ENCODE data around the gene GPRIN3. TPM values are rescaled to one million over a fixed set of nuclear protein-coding genes. Genes with fewer than 3 reads are reported as not detected.

The GPRIN3 gene
- total and polyA plus RNA-seq, 2 of the 13 experiments (the other 11 are each of a cell fraction or from before 2014, with no cell fraction given) = not detected

- Histone ChIP-seq H3K27me3 (ENCODE audit: control insufficient read depth in 1 of 2, insufficient read depth in 2 of 2, low read length in 2 of 2) (peaks cover 0 to 23% of the 10 kb centered on the region in 2 experiments; a peak in 3 of 5 replicates), H3K27ac (ENCODE audit: extremely low read length, insufficient read depth, low read length) (no peak overlapping the region), H3K4me1 (ENCODE audit: insufficient read depth, low read length) (no peaks in the 10 kb centered on the region), H3K79me2 (ENCODE audit: insufficient read depth, low read length) (no peaks in the 10 kb centered on the region), H3K9ac (ENCODE audit: insufficient read depth, low read depth, low read length) (no peak overlapping the region), H4K20me1 (ENCODE audit: insufficient read depth, low read length) (no peaks in the 10 kb centered on the region), H3K4me2 (ENCODE audit: low read depth, low read length) (no peak overlapping the region), H2AFZ (ENCODE audit: low read length) (no peak overlapping the region), H3K9me3 (ENCODE audit: low read length) (no peaks in the 10 kb centered on the region), H3K4me3 (replicated peaks in 1 of 3; ENCODE audit: insufficient read depth in 1 of 3, low read depth in 2 of 3, low read length in 3 of 3) (no peak overlapping the region), H3K36me3 (replicated peaks in 1 of 2; ENCODE audit: control insufficient read depth in 1 of 2, insufficient read depth in 2 of 2, low read length in 2 of 2) (no peaks in the 10 kb centered on the region)
- DNase-seq (ENCODE audit: low spot score) (no peak), ATAC-seq (no peak), FAIRE-seq (no peak)
- no peak for TF ChIP-seq ZNF780A (CRISPR knock-in tag; IDR thresholded peaks at IDR 0.05)
- no peak for TF ChIP-seq HNF4G (IDR thresholded peaks at IDR 0.05; ENCODE audit: borderline replicate concordance, low read depth, low read length)
- TF ChIP-seq HNF4G (CRISPR knock-in tag; IDR thresholded peaks at IDR 0.05; ENCODE audit: borderline replicate concordance, low read depth) = no peak
- TF ChIP-seq, protein P1, sequence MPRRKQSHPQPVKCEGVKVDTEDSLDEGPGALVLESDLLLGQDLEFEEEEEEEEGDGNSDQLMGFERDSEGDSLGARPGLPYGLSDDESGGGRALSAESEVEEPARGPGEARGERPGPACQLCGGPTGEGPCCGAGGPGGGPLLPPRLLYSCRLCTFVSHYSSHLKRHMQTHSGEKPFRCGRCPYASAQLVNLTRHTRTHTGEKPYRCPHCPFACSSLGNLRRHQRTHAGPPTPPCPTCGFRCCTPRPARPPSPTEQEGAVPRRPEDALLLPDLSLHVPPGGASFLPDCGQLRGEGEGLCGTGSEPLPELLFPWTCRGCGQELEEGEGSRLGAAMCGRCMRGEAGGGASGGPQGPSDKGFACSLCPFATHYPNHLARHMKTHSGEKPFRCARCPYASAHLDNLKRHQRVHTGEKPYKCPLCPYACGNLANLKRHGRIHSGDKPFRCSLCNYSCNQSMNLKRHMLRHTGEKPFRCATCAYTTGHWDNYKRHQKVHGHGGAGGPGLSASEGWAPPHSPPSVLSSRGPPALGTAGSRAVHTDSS (CRISPR knock-in tag; conservative IDR thresholded peaks at IDR 0.05) = no peak
- TF ChIP-seq PAX8 (CRISPR knock-in tag; IDR thresholded peaks at IDR 0.05; ENCODE audit: borderline replicate concordance) = no peak
- TF ChIP-seq SOX5 (CRISPR knock-in tag; IDR thresholded peaks at IDR 0.05; ENCODE audit: borderline replicate concordance) = no peak
- no peak for TF ChIP-seq NPAS2 (CRISPR knock-in tag; IDR thresholded peaks at IDR 0.05; ENCODE audit: borderline replicate concordance)
- TF ChIP-seq SKI (IDR thresholded peaks at IDR 0.05; ENCODE audit: partially characterized antibody) = no peak
- TF ChIP-seq ZNF564 (CRISPR knock-in tag; IDR thresholded peaks at IDR 0.05) = no peak
- TF ChIP-seq ZMYM2 (CRISPR knock-in tag; IDR thresholded peaks at IDR 0.05) = no peak
- TF ChIP-seq BRD4 (CRISPR knock-in tag; IDR thresholded peaks at IDR 0.05) = no peak
- in situ Hi-C loops (cut with HindIII; ENCODE audit: extremely low pct_ligation_motif_present, low pct_unique_long_range_greater_than_20kb) (no loop called here), intact Hi-C loops (cut with micrococcal nuclease; ENCODE audit: unreplicated experiment) (no loop called here)
- BruUV-seq (replicated peaks) = no TSS peak
- POLR2A ChIA-PET = no interaction called here
- CTCF ChIA-PET (ENCODE audit: low intra/inter-chr PET ratio, low total read pairs) = no interaction called here
- WGBS (ENCODE audit: low lambda C conversion rate) = 13% methylated on average over 3 of the region's 3 CpGs
These were observed 3.7 kb downstream of the GPRIN3 start for GRCh38 chr4:89303814-89304388.

Data from HepG2 (cell line).